Endodermal cell (in vitro differentiated cells): ENCODE data around the gene PTK7. TPM values are rescaled to one million over a fixed set of nuclear protein-coding genes. Genes with fewer than 3 reads are reported as not detected.

Source experiments
- DNase-seq: peaks from one replicate; pipeline ENCODE4 v3.0.0-alpha.2; 2017
- H3K27ac ChIP-seq: 2 replicates; pipeline ENCODE4 v1.5.1; 2013; ENCODE audit warnings: mild to moderate bottlenecking, low read depth, low read length, moderate library complexity
- H3K27me3 ChIP-seq: 2 replicates; pipeline ENCODE4 v1.6.1; 2013; ENCODE audit warnings: mild to moderate bottlenecking, low read length, moderate library complexity; ENCODE audit not compliant: insufficient read depth, control insufficient read depth, poor library complexity, severe bottlenecking
- H3K36me3 ChIP-seq: 2 replicates; pipeline ENCODE4 v1.7.0; 2013; ENCODE audit warnings: mild to moderate bottlenecking, low read length, moderate library complexity; ENCODE audit not compliant: control insufficient read depth, insufficient read depth
- H3K4me1 ChIP-seq: one replicate; pipeline ENCODE4 v1.7.0; 2013; ENCODE audit warnings: low read length; ENCODE audit not compliant: control insufficient read depth, insufficient read depth
- H3K4me3 ChIP-seq: 2 replicates; pipeline ENCODE4 v1.5.1; 2013; ENCODE audit warnings: mild to moderate bottlenecking, low read length, moderate library complexity
- H3K9ac ChIP-seq: 2 replicates; pipeline ENCODE4 v1.6.1; 2013; ENCODE audit warnings: mild to moderate bottlenecking, low read length, moderate library complexity; ENCODE audit not compliant: poor library complexity, severe bottlenecking; ENCODE audit errors: extremely low read depth
- H3K9me3 ChIP-seq: 2 replicates; pipeline ENCODE4 v1.6.1; 2013; ENCODE audit warnings: mild to moderate bottlenecking, low read length, moderate library complexity; ENCODE audit not compliant: control insufficient read depth
- H3K27ac Mint-ChIP-seq: 2 replicates; pipeline ENCODE4 v1.8.0; 2020; ENCODE audit warnings: mixed read lengths
- H3K27me3 Mint-ChIP-seq: 2 replicates; pipeline ENCODE4 v1.8.0; 2021; ENCODE audit warnings: mild to moderate bottlenecking, mixed read lengths; ENCODE audit not compliant: insufficient read depth
- H3K36me3 Mint-ChIP-seq: 2 replicates; pipeline ENCODE4 v1.8.0; 2020; ENCODE audit warnings: low read depth, mixed read lengths
- H3K4me1 Mint-ChIP-seq: 2 replicates; pipeline ENCODE4 v1.8.0; 2020; ENCODE audit warnings: mixed read lengths
- H3K4me3 Mint-ChIP-seq: 2 replicates; pipeline ENCODE4 v1.8.0; 2020; ENCODE audit warnings: mild to moderate bottlenecking, moderate library complexity, mixed read lengths
- H3K9me3 Mint-ChIP-seq: 2 replicates; pipeline ENCODE4 v1.8.0; 2020; ENCODE audit warnings: mild to moderate bottlenecking, mixed read lengths
- CTCF ChIP-seq: fragments of 200-600 bp; sonication (generic); conservative IDR thresholded peaks from 2 replicates; pipeline ENCODE4 v1.5.0; 2021; ENCODE audit warnings: antibody characterized with exemption, mild to moderate bottlenecking
- WGBS, 2 experiments: methylation state at CpG; one replicate each; pipeline versions ENCODE4 v1.1.5 to v1.1.7; 2013; ENCODE audit warnings: missing lambda C conversion rate in 2 of 2, mixed read lengths in 1 of 2; ENCODE audit not compliant: insufficient coverage in 1 of 2, insufficient read length in 1 of 2; 5-methylcytosine and 5-hydroxymethylcytosine counted together
- total RNA-seq, 2 donors: library from RNA; stranded (reverse); fragmentation: NEBNext Ultra II Directional in 1 of 2; extraction: Animal tissue kit (Norgen Biotek cat#: 25700) in 1 of 2; gene quantifications; 2 replicates in 1 of 2; 3 replicates in 1 of 2; pipeline ENCODE4 v1.2.1, GENCODE V29; 2021

The PTK7 gene
- total RNA-seq, 2 donors from 2014 or later: 167 to 183 TPM

DNA sequence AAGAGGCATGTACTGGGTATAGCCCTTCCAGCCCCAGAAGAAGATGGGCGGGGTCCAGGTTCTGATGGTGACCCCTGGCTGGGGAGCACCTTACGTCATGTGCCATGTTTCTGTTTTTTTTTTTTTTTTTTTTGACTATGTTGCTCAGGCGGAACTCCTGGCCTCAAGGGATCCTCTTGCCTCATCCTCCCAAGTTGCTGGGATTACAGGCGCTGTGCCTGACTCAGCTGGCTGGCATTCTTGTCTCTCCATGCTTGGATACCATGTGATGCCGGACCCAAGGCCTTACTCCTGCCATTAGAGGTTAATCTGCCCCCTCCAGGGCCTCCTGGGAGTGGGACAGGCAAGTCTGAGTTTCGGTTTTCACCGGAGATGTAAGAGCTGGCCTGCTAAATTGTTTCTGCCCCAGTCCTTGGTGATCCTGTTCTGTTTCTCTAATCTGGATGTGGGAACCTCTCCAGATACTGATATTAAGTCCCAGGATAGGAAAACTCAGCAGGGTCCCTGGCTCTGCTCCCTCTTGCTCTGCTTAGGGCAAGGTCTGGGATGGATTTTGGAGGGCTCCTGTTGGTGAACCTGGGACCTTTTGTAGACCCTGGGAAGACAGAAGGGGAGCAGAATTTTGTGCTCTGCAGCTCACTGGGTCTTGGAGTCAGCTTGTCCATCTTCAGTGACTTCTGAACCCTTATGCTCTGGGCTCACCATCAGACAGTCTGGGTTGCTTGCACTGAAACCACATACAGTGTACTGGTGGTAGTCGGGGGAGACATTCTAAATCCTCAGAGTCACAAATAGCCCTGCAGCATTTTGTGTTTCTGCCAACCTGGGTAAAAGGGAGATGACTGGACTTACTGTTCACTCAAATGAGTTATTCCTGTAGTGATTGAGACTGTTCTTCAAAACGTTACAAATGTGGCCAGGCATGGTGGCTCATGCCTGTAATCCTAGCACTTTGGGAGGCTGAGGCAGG lies 45.1 kb downstream of the PTK7 start:
- TF ChIP-seq CTCF: no peak
- Histone ChIP-seq H3K4me3 (no peak overlapping the region), H3K27ac (no peak overlapping the region), H3K9ac (no peak overlapping the region), H3K9me3 (no peaks in the 10 kb centered on the region), H3K27me3 (no peaks in the 10 kb centered on the region), H3K4me1 (no peaks in the 10 kb centered on the region), H3K36me3 (no peaks in the 10 kb centered on the region)
- Mint-ChIP-seq H3K4me3 (no peak overlapping the region), H3K4me1 (peaks cover 27% of the 10 kb centered on the region), H3K36me3 (no peaks in the 10 kb centered on the region), H3K9me3 (no peaks in the 10 kb centered on the region), H3K27ac (peak overlapping the region; percentile 68), H3K27me3 (no peaks in the 10 kb centered on the region)
- 88 to 90% methylated on average over 8 to 9 of the region's 9 CpGs for WGBS, 2 experiments
- peak; percentile 73 for DNase-seq

DNA sequence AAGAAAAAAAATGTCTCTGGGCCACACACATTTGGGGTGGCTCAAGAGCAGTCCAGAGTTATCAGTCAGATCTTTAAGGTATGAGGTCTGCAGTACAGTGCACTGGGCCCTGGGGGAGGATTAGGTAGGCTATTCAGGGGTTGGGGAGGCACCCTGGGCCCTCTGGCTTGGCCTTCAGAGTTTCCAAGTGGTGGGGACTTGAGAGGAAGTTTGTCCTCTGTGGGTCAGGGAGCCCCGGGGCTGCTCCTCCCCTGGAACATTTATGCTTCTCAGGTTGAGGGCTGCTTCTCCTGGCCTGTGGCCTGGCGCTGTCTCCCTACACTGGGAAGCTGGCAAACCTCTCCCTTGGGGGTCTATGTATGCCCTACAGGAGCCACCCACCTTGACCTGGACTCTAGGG lies 46.0 kb downstream of the PTK7 start:
- Mint-ChIP-seq H3K9me3 (no peaks in the 10 kb centered on the region), H3K4me3 (no peak overlapping the region), H3K4me1 (peaks cover 33% of the 10 kb centered on the region), H3K27me3 (no peaks in the 10 kb centered on the region), H3K27ac (peak overlapping the region; percentile 52), H3K36me3 (no peaks in the 10 kb centered on the region)
- no peaks in the 10 kb centered on the region for H3K9me3 ChIP-seq
- TF ChIP-seq CTCF: no peak
- H3K9ac ChIP-seq: no peak overlapping the region
- no peak for DNase-seq
- 94% methylated on average over 2 of the region's 2 CpGs; no CpG with 5 or more reads in 1 of the 2 experiments for WGBS, 2 experiments
- H3K27me3 ChIP-seq: no peaks in the 10 kb centered on the region
- H3K36me3 ChIP-seq: no peaks in the 10 kb centered on the region
- H3K4me1 ChIP-seq: no peaks in the 10 kb centered on the region
- H3K4me3 ChIP-seq: no peak overlapping the region
- H3K27ac ChIP-seq: no peak overlapping the region

GRCh38 chr6:43123461-43124314 lies 47.6 kb downstream of the PTK7 start:
- DNase-seq: no peak
- peak overlapping the region; percentile 82 for H3K27ac Mint-ChIP-seq
- Histone ChIP-seq H3K36me3 (no peaks in the 10 kb centered on the region), H3K27ac (peak overlapping the region; percentile 84), H3K27me3 (no peaks in the 10 kb centered on the region), H3K4me3 (no peak overlapping the region), H3K9ac (no peak overlapping the region), H3K9me3 (no peaks in the 10 kb centered on the region), H3K4me1 (no peaks in the 10 kb centered on the region)
- 89 to 91% methylated on average over 9 to 25 of the region's 25 CpGs for WGBS, 2 experiments
- H3K27me3 Mint-ChIP-seq: no peaks in the 10 kb centered on the region
- H3K4me3 Mint-ChIP-seq: no peak overlapping the region
- no peaks in the 10 kb centered on the region for H3K36me3 Mint-ChIP-seq
- TF ChIP-seq CTCF: no peak
- peaks cover 33% of the 10 kb centered on the region for H3K4me1 Mint-ChIP-seq
- no peaks in the 10 kb centered on the region for H3K9me3 Mint-ChIP-seq
